ENCODE results near the gene INCA1.

DNA sequence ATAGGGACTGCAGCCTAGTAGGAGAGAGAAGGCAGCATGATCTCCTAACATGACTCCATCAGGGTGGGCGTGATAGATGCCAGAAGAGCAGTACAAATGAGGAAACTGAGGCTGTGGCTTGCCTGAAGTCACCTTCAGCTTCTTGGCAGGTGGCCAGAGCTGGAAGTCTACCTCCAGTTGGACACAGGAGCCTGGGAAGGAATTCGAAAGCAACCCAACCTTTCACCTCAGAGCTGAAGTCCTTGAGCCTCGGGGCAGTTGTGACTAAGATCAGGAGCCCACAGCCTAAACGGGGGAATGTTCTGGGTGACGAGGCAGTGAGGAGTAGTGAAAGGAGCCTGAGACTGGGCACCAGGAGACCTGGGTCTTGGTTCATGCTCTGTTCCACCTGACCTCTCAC, 47.3 kb upstream of the INCA1 start:
- TF ChIP-seq, protein P1, sequence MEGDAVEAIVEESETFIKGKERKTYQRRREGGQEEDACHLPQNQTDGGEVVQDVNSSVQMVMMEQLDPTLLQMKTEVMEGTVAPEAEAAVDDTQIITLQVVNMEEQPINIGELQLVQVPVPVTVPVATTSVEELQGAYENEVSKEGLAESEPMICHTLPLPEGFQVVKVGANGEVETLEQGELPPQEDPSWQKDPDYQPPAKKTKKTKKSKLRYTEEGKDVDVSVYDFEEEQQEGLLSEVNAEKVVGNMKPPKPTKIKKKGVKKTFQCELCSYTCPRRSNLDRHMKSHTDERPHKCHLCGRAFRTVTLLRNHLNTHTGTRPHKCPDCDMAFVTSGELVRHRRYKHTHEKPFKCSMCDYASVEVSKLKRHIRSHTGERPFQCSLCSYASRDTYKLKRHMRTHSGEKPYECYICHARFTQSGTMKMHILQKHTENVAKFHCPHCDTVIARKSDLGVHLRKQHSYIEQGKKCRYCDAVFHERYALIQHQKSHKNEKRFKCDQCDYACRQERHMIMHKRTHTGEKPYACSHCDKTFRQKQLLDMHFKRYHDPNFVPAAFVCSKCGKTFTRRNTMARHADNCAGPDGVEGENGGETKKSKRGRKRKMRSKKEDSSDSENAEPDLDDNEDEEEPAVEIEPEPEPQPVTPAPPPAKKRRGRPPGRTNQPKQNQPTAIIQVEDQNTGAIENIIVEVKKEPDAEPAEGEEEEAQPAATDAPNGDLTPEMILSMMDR (IDR thresholded peaks at IDR 0.05), result no peak
- TF ChIP-seq POLR2A (IDR thresholded peaks at IDR 0.05), result no peak

Measured in testis (tissue), 2 donors.